ENCODE measurements around the gene PHF21A. TPM values are rescaled to one million over a fixed set of nuclear protein-coding genes. Genes with fewer than 3 reads are reported as not detected.

PHF21A gene
- total and polyA plus RNA-seq, 2 experiments from 2014 or later = 24.6 to 30.4 TPM

GRCh38 chr11:45930951-45931570 is 190.2 kb downstream of the PHF21A start:
- no peak for DNase-seq (ENCODE audit: low spot score)
- no peak overlapping the region for H3K27ac ChIP-seq
- no peak overlapping the region for H3K4me3 ChIP-seq
- H2AFZ ChIP-seq = no peak overlapping the region
- TF ChIP-seq CTCF (IDR thresholded peaks at IDR 0.05; ENCODE audit: poor library complexity) (no peak), EZH2phosphoT487 (IDR thresholded peaks at IDR 0.05; ENCODE audit: low read depth, severe bottlenecking, unreplicated experiment) (no peak), EZH2 (IDR thresholded peaks at IDR 0.05; ENCODE audit: borderline replicate concordance) (no peak)
- H4K20me1 ChIP-seq (ENCODE audit: insufficient read depth, poor library complexity, severe bottlenecking) = no peaks in the 10 kb centered on the region
- H3K9me3 ChIP-seq (ENCODE audit: low read depth) = no peaks in the 10 kb centered on the region
- WGBS (ENCODE audit: low lambda C conversion rate, missing lambda C conversion rate) = 89% methylated on average over 8 of the region's 8 CpGs
- H3K9me2 ChIP-seq (replicated peaks; ENCODE audit: insufficient read depth) = no peaks in the 10 kb centered on the region
- H3K4me2 ChIP-seq = no peak overlapping the region
- no peaks in the 10 kb centered on the region for H3K36me3 ChIP-seq (replicated peaks; ENCODE audit: insufficient read depth, low read depth)
- peaks cover 4% of the 10 kb centered on the region for H3K4me1 ChIP-seq (ENCODE audit: insufficient read depth)
- H3K27me3 ChIP-seq = no peaks in the 10 kb centered on the region
- no peaks in the 10 kb centered on the region for H3K79me2 ChIP-seq

GRCh38 chr11:45930031-45930794 is 191.0 kb downstream of the PHF21A start:
- peak; percentile 13 for DNase-seq (ENCODE audit: low spot score)
- TF ChIP-seq CTCF (IDR thresholded peaks at IDR 0.05; ENCODE audit: poor library complexity) (no peak), EZH2 (IDR thresholded peaks at IDR 0.05; ENCODE audit: borderline replicate concordance) (no peak), EZH2phosphoT487 (IDR thresholded peaks at IDR 0.05; ENCODE audit: low read depth, severe bottlenecking, unreplicated experiment) (no peak)
- Histone ChIP-seq H3K79me2 (no peaks in the 10 kb centered on the region), H4K20me1 (ENCODE audit: insufficient read depth, poor library complexity, severe bottlenecking) (no peaks in the 10 kb centered on the region), H3K27ac (no peak overlapping the region), H3K4me1 (ENCODE audit: insufficient read depth) (peaks cover 4% of the 10 kb centered on the region), H3K27me3 (no peaks in the 10 kb centered on the region), H2AFZ (no peak overlapping the region), H3K4me2 (no peak overlapping the region), H3K36me3 (replicated peaks; ENCODE audit: insufficient read depth, low read depth) (no peaks in the 10 kb centered on the region), H3K9me3 (ENCODE audit: low read depth) (no peaks in the 10 kb centered on the region), H3K4me3 (no peak overlapping the region), H3K9me2 (replicated peaks; ENCODE audit: insufficient read depth) (no peaks in the 10 kb centered on the region)
- WGBS (ENCODE audit: low lambda C conversion rate, missing lambda C conversion rate) = 93% methylated on average over 14 of the region's 14 CpGs

- H3K9me3 ChIP-seq (ENCODE audit: low read depth) = no peaks in the 10 kb centered on the region
- no peak for DNase-seq (ENCODE audit: low spot score)
- no peak overlapping the region for H3K4me3 ChIP-seq
- no peaks in the 10 kb centered on the region for H3K36me3 ChIP-seq (replicated peaks; ENCODE audit: insufficient read depth, low read depth)
- H3K79me2 ChIP-seq = no peaks in the 10 kb centered on the region
- H3K9me2 ChIP-seq (replicated peaks; ENCODE audit: insufficient read depth) = no peaks in the 10 kb centered on the region
- 88% methylated on average over 10 of the region's 10 CpGs for WGBS (ENCODE audit: low lambda C conversion rate, missing lambda C conversion rate)
- no peak overlapping the region for H2AFZ ChIP-seq
- H3K4me2 ChIP-seq = no peak overlapping the region
- H3K27me3 ChIP-seq = no peaks in the 10 kb centered on the region
- TF ChIP-seq CTCF (IDR thresholded peaks at IDR 0.05; ENCODE audit: poor library complexity) (no peak), EZH2 (IDR thresholded peaks at IDR 0.05; ENCODE audit: borderline replicate concordance) (no peak), EZH2phosphoT487 (IDR thresholded peaks at IDR 0.05; ENCODE audit: low read depth, severe bottlenecking, unreplicated experiment) (no peak)
- H3K4me1 ChIP-seq (ENCODE audit: insufficient read depth) = peaks cover 4% of the 10 kb centered on the region
- no peak overlapping the region for H3K27ac ChIP-seq
- H4K20me1 ChIP-seq (ENCODE audit: insufficient read depth, poor library complexity, severe bottlenecking) = no peaks in the 10 kb centered on the region
Observed at GRCh38 chr11:45929486-45930030, 191.7 kb downstream of the PHF21A start.
